ENCODE measurements around the gene CCNY.

Gene CCNY

DNA sequence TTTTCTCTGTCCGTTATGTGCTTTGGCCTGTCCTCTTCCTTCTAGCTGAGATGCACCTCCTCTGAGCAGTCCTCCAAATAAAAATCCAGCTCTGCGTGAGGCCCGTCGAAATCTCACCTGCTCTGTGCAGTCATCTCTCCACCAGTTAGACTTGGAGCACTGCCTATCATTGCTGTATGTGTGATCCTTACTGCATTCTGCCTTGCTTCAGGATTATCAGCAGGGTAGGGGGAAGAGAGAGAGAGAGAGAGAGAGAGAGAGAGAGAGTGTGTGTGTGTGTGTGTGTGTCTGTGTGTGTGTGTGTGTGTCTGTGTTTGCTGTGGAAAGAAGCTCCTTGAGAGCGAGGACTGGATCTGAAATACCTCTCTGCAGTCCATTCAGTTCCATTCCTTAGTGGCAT lies 129.4 kb downstream of the CCNY start:
- in situ Hi-C loops (cut with HindIII; ENCODE audit: low pct_ligation_motif_present, low sequenced_read_pairs): no loop called here
- no peak for DNase-seq
- TF ChIP-seq, protein P1, sequence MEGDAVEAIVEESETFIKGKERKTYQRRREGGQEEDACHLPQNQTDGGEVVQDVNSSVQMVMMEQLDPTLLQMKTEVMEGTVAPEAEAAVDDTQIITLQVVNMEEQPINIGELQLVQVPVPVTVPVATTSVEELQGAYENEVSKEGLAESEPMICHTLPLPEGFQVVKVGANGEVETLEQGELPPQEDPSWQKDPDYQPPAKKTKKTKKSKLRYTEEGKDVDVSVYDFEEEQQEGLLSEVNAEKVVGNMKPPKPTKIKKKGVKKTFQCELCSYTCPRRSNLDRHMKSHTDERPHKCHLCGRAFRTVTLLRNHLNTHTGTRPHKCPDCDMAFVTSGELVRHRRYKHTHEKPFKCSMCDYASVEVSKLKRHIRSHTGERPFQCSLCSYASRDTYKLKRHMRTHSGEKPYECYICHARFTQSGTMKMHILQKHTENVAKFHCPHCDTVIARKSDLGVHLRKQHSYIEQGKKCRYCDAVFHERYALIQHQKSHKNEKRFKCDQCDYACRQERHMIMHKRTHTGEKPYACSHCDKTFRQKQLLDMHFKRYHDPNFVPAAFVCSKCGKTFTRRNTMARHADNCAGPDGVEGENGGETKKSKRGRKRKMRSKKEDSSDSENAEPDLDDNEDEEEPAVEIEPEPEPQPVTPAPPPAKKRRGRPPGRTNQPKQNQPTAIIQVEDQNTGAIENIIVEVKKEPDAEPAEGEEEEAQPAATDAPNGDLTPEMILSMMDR (IDR thresholded peaks at IDR 0.05; ENCODE audit: low read depth, low read length, missing control alignments): no peak
- no peaks in the 10 kb centered on the region for H3K27me3 ChIP-seq (replicated peaks)
- no peak overlapping the region for H3K4me3 ChIP-seq (ENCODE audit: low read depth, low read length)
- no peaks in the 10 kb centered on the region for H3K36me3 ChIP-seq (replicated peaks)
- no peak overlapping the region for H3K27ac ChIP-seq

DNA sequence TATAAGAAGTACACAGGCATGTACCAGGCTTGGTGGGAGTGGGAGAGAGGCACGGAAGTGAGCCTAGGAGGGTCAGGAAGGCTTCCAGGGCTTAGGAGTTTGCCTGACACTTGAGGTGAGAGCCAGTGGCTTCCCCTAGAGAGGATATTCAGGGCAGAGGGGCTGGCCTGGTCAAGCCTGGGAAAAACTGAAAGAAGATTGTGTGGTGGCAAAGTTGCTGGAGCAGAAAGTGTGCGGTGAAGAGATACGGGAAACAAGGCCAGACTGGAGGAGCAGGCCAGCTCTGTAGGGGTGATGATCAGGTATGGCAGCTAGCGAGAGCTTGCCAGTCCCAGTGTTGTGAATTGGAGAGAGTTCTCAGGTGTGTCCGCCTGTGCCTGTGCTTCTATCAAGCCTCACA lies 129.9 kb downstream of the CCNY start:
- Histone ChIP-seq H3K36me3 (replicated peaks) (no peaks in the 10 kb centered on the region), H3K27me3 (replicated peaks) (no peaks in the 10 kb centered on the region), H3K27ac (no peak overlapping the region), H3K4me3 (ENCODE audit: low read depth, low read length) (no peak overlapping the region)
- in situ Hi-C loops (cut with HindIII; ENCODE audit: low pct_ligation_motif_present, low sequenced_read_pairs): no loop called here
- TF ChIP-seq, protein P1 (IDR thresholded peaks at IDR 0.05; ENCODE audit: low read depth, low read length, missing control alignments): no peak
- no peak for DNase-seq

DNA sequence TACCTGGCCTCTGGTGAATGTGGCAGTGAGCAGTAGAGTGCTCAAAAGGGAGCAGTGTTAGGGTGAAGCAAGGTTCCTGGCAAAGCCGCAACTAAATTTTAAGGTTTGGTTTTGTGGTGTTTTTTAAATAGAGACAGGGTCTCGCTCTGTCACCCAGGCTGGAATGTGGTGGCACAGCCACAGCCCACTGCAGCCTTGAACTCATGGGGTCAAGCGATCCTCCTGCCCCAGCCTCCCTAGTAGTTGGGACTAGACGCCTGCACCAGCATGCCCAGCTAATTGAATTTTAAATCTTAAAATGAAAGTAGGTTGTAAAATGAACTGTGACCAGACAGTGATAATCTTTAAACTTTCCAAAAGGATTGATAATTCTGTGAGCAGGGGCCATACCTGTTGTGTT lies 130.4 kb downstream of the CCNY start:
- TF ChIP-seq, protein P1 (IDR thresholded peaks at IDR 0.05; ENCODE audit: low read depth, low read length, missing control alignments): no peak
- in situ Hi-C loops (cut with HindIII; ENCODE audit: low pct_ligation_motif_present, low sequenced_read_pairs): no loop called here
- Histone ChIP-seq H3K27me3 (replicated peaks) (no peaks in the 10 kb centered on the region), H3K4me3 (ENCODE audit: low read depth, low read length) (no peak overlapping the region), H3K36me3 (replicated peaks) (no peaks in the 10 kb centered on the region), H3K27ac (no peak overlapping the region)
- DNase-seq: no peak

DNA sequence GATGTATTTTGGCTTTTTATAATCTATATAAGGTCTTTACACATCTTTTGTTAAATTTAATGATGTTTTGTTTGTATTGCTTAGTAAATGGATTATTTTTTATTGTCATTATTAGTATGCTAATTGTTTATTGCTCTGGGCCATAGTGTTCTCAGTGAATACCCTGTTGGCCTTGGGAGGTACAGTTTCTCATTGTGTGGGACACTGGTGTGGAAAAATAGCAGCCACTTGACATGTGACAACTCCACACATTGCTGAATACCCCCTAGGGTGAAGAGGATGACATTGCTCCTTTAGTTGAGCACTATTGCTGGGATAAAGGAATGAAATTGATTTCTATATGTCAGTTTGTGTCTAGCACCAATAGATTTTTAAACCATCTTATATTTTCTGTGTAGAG lies 130.9 kb downstream of the CCNY start:
- Histone ChIP-seq H3K36me3 (replicated peaks) (no peaks in the 10 kb centered on the region), H3K27me3 (replicated peaks) (no peaks in the 10 kb centered on the region), H3K27ac (no peak overlapping the region), H3K4me3 (ENCODE audit: low read depth, low read length) (no peak overlapping the region)
- TF ChIP-seq, protein P1 (IDR thresholded peaks at IDR 0.05; ENCODE audit: low read depth, low read length, missing control alignments): no peak
- in situ Hi-C loops (cut with HindIII; ENCODE audit: low pct_ligation_motif_present, low sequenced_read_pairs): no loop called here
- no peak for DNase-seq

DNA sequence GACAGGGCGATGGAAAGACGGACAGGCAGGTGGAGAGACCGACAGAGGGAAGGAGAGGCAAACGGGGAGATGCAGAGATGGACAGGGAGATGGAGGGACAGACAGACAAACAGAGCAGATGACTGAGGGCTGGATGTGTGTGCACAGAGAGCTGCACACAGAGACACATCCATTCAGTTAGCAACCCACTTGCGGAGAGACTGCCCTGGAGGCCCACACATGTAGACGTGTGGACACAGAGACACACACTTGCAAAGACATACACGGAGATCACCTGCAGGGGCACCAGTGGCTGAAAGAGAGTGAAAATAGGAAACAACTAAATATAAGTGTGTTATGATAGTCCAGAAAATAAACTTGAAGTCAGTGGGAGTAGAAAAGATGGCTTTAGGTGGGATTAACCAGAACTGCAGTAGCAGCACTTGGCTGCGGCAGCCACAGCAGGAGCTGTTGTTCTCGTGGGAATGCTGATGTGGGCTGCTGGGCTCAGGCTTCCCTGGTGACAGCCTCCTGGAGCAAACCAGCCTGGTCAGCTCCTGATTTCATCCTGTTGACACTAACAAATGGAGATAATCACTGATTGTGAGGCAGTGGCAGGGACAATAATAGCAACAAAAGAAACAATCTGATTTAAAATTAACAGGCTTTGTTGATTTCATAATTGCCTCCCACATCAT lies 134.1 kb downstream of the CCNY start:
- in situ Hi-C loops (cut with HindIII; ENCODE audit: low pct_ligation_motif_present, low sequenced_read_pairs): no loop called here
- H3K4me3 ChIP-seq (ENCODE audit: low read depth, low read length): no peak overlapping the region

More for the DNA sequence above, 134.1 kb downstream of the CCNY start:
- no peaks in the 10 kb centered on the region for H3K27me3 ChIP-seq (replicated peaks)
- TF ChIP-seq, protein P1 (IDR thresholded peaks at IDR 0.05; ENCODE audit: low read depth, low read length, missing control alignments): no peak
- peak; percentile 32 for DNase-seq
- H3K27ac ChIP-seq: no peak overlapping the region
- no peaks in the 10 kb centered on the region for H3K36me3 ChIP-seq (replicated peaks)

All from brain microvascular endothelial cell (primary cell).